Measurements from ENCODE around the gene PLA2G6.

The PLA2G6 gene

GRCh38 chr22:38137876-38138687 is 43.5 kb downstream of the PLA2G6 start:
- H3K4me3 ChIP-seq (IDR thresholded peaks at IDR 0.05; ENCODE audit: insufficient read depth, low read depth, low read length): no peak overlapping the region
- H3K27me3 ChIP-seq (ENCODE audit: insufficient read depth, low read depth): no peaks in the 10 kb centered on the region
- H4K20me1 ChIP-seq (ENCODE audit: insufficient read depth): no peaks in the 10 kb centered on the region
- no peaks in the 10 kb centered on the region for H3K4me1 ChIP-seq (ENCODE audit: low read depth, poor library complexity, severe bottlenecking)
- TF ChIP-seq CTCF (conservative IDR thresholded peaks at IDR 0.05; ENCODE audit: low read depth, low read length): no peak
- no peak overlapping the region for H3K27ac ChIP-seq
- no peak overlapping the region for H3K4me2 ChIP-seq
- H2AFZ ChIP-seq (ENCODE audit: low read depth): no peak overlapping the region
- no peak overlapping the region for H3K9ac ChIP-seq
- no peaks in the 10 kb centered on the region for H3K79me2 ChIP-seq (ENCODE audit: insufficient read depth, low read depth)
- H3K36me3 ChIP-seq (ENCODE audit: insufficient read depth): no peaks in the 10 kb centered on the region

GRCh38 chr22:38136607-38137006 is 45.0 kb downstream of the PLA2G6 start:
- Histone ChIP-seq H3K27ac (no peak overlapping the region), H4K20me1 (ENCODE audit: insufficient read depth) (no peaks in the 10 kb centered on the region), H3K9ac (no peak overlapping the region), H3K4me3 (IDR thresholded peaks at IDR 0.05; ENCODE audit: insufficient read depth, low read depth, low read length) (no peak overlapping the region), H3K4me2 (no peak overlapping the region), H3K27me3 (ENCODE audit: insufficient read depth, low read depth) (no peaks in the 10 kb centered on the region), H3K79me2 (ENCODE audit: insufficient read depth, low read depth) (no peaks in the 10 kb centered on the region), H2AFZ (ENCODE audit: low read depth) (no peak overlapping the region), H3K4me1 (ENCODE audit: low read depth, poor library complexity, severe bottlenecking) (peaks cover under 1% of the 10 kb centered on the region), H3K36me3 (ENCODE audit: insufficient read depth) (no peaks in the 10 kb centered on the region)
- no peak for TF ChIP-seq CTCF (conservative IDR thresholded peaks at IDR 0.05; ENCODE audit: low read depth, low read length)

GRCh38 chr22:38135133-38135706 is 46.4 kb downstream of the PLA2G6 start:
- H3K36me3 ChIP-seq (ENCODE audit: insufficient read depth): no peaks in the 10 kb centered on the region
- H3K79me2 ChIP-seq (ENCODE audit: insufficient read depth, low read depth): no peaks in the 10 kb centered on the region
- no peaks in the 10 kb centered on the region for H4K20me1 ChIP-seq (ENCODE audit: insufficient read depth)
- no peak overlapping the region for H3K27ac ChIP-seq
- peaks cover 8% of the 10 kb centered on the region for H3K4me1 ChIP-seq (ENCODE audit: low read depth, poor library complexity, severe bottlenecking)
- no peak overlapping the region for H3K4me2 ChIP-seq
- no peaks in the 10 kb centered on the region for H3K27me3 ChIP-seq (ENCODE audit: insufficient read depth, low read depth)
- H3K4me3 ChIP-seq (IDR thresholded peaks at IDR 0.05; ENCODE audit: insufficient read depth, low read depth, low read length): no peak overlapping the region
- H2AFZ ChIP-seq (ENCODE audit: low read depth): no peak overlapping the region
- TF ChIP-seq CTCF (conservative IDR thresholded peaks at IDR 0.05; ENCODE audit: low read depth, low read length): no peak
- no peak overlapping the region for H3K9ac ChIP-seq

- no peak for TF ChIP-seq CTCF (conservative IDR thresholded peaks at IDR 0.05; ENCODE audit: low read depth, low read length)
- no peak overlapping the region for H3K27ac ChIP-seq
- no peak overlapping the region for H3K9ac ChIP-seq
- H3K79me2 ChIP-seq (ENCODE audit: insufficient read depth, low read depth): no peaks in the 10 kb centered on the region
- H4K20me1 ChIP-seq (ENCODE audit: insufficient read depth): no peaks in the 10 kb centered on the region
- H3K4me1 ChIP-seq (ENCODE audit: low read depth, poor library complexity, severe bottlenecking): peaks cover 8% of the 10 kb centered on the region
- no peak overlapping the region for H2AFZ ChIP-seq (ENCODE audit: low read depth)
- H3K36me3 ChIP-seq (ENCODE audit: insufficient read depth): no peaks in the 10 kb centered on the region
- no peak overlapping the region for H3K4me2 ChIP-seq
- no peaks in the 10 kb centered on the region for H3K27me3 ChIP-seq (ENCODE audit: insufficient read depth, low read depth)
- H3K4me3 ChIP-seq (IDR thresholded peaks at IDR 0.05; ENCODE audit: insufficient read depth, low read depth, low read length): no peak overlapping the region
These were observed 48.3 kb downstream of the PLA2G6 start for GRCh38 chr22:38133331-38133730.
